DMS114 treated with DMSO at 0.1 percent for 48 hours (cell line): ENCODE results near the gene MAML3.

Source experiments
- DNase-seq: peaks from one replicate; lab custom pipeline; 2025; ENCODE audit not compliant: unreplicated experiment; lab: John Stamatoyannopoulos, UW

The MAML3 gene

GRCh38 chr4:139795527-139796314, 358.3 kb downstream of the MAML3 start:
- no peak for DNase-seq

- DNase-seq = no peak
These were observed 359.6 kb downstream of the MAML3 start for GRCh38 chr4:139794158-139794954.

- DNase-seq = no peak
These were observed 362.3 kb downstream of the MAML3 start for GRCh38 chr4:139791681-139792080.

- no peak for DNase-seq
These were observed 363.7 kb downstream of the MAML3 start for GRCh38 chr4:139790291-139790690.

- no peak for DNase-seq
These were observed 364.8 kb downstream of the MAML3 start for GRCh38 chr4:139789096-139789654.

- no peak for DNase-seq
These were observed 367.3 kb downstream of the MAML3 start for GRCh38 chr4:139786494-139787354.

GRCh38 chr4:139785356-139785755, 368.6 kb downstream of the MAML3 start:
- DNase-seq = no peak

GRCh38 chr4:139783741-139784484, 370.1 kb downstream of the MAML3 start:
- no peak for DNase-seq

- no peak for DNase-seq
These were observed 371.0 kb downstream of the MAML3 start for GRCh38 chr4:139782926-139783522.

GRCh38 chr4:139781066-139781465, 372.9 kb downstream of the MAML3 start:
- DNase-seq = no peak

- DNase-seq = no peak
These were observed 374.3 kb downstream of the MAML3 start for GRCh38 chr4:139779691-139780090.

- DNase-seq = no peak
These were observed 376.2 kb downstream of the MAML3 start for GRCh38 chr4:139777757-139778156.

GRCh38 chr4:139776235-139776634, 377.7 kb downstream of the MAML3 start:
- DNase-seq = no peak

GRCh38 chr4:139774759-139775487, 379.1 kb downstream of the MAML3 start:
- no peak for DNase-seq

- no peak for DNase-seq
These were observed 380.2 kb downstream of the MAML3 start for GRCh38 chr4:139773560-139774318.

- no peak for DNase-seq
These were observed 383.6 kb downstream of the MAML3 start for GRCh38 chr4:139770361-139770760.

- DNase-seq = no peak
These were observed 384.6 kb downstream of the MAML3 start for GRCh38 chr4:139769364-139769763.

GRCh38 chr4:139768896-139769295, 385.1 kb downstream of the MAML3 start:
- no peak for DNase-seq

- no peak for DNase-seq
These were observed 385.6 kb downstream of the MAML3 start for GRCh38 chr4:139768366-139768765.
